ENCODE measurements around the gene CA10.

DNA sequence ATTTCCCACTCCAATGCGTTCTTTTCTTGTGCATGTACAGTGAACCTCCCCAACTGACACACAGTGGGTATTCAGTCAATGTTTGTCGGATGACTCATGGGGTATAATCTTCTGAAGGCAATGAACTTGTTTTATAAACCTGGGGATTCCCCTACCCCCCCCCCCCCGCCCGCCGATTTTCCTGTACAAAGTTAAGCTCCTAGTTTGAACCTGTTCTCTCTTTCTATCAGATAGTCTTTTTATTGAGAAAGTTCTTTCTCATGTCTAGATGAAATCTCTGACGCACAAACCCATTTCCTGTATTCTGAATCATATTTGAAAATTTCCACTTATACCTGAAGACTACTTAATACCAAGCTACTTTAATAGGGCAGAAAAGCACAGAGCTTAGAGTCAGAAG lies 338.3 kb downstream of the CA10 start:
- TF ChIP-seq, protein P1, sequence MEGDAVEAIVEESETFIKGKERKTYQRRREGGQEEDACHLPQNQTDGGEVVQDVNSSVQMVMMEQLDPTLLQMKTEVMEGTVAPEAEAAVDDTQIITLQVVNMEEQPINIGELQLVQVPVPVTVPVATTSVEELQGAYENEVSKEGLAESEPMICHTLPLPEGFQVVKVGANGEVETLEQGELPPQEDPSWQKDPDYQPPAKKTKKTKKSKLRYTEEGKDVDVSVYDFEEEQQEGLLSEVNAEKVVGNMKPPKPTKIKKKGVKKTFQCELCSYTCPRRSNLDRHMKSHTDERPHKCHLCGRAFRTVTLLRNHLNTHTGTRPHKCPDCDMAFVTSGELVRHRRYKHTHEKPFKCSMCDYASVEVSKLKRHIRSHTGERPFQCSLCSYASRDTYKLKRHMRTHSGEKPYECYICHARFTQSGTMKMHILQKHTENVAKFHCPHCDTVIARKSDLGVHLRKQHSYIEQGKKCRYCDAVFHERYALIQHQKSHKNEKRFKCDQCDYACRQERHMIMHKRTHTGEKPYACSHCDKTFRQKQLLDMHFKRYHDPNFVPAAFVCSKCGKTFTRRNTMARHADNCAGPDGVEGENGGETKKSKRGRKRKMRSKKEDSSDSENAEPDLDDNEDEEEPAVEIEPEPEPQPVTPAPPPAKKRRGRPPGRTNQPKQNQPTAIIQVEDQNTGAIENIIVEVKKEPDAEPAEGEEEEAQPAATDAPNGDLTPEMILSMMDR (IDR thresholded peaks at IDR 0.05; ENCODE audit: low read length): no peak
- no peak for TF ChIP-seq EZH2 (IDR thresholded peaks at IDR 0.05; ENCODE audit: borderline replicate concordance, low read length)
